Nephron (organoid): ENCODE measurements around the gene MAP3K15.
"Not testable (repeated sequence)": the region's sequence is repeated elsewhere in the genome, so short reads cannot be mapped to it uniquely, and the experiment has no call there.

Source experiments
- H3K27ac Mint-ChIP-seq, 3 experiments: 2 replicates each; pipeline ENCODE4 v1.8.0; 2020; ENCODE audit warnings: mixed read lengths in 3 of 3, mild to moderate bottlenecking in 2 of 3, moderate library complexity in 1 of 3
- H3K27me3 Mint-ChIP-seq: 2 replicates; pipeline ENCODE4 v1.8.0; 2021; ENCODE audit warnings: low read depth, mild to moderate bottlenecking, moderate library complexity, mixed read lengths
- H3K36me3 Mint-ChIP-seq: 2 replicates; pipeline ENCODE4 v1.8.0; 2020; ENCODE audit warnings: low read depth, mixed read lengths
- H3K4me1 Mint-ChIP-seq: 2 replicates; pipeline ENCODE4 v1.8.0; 2020; ENCODE audit warnings: mixed read lengths
- H3K4me3 Mint-ChIP-seq, 3 experiments: 2 replicates each; pipeline ENCODE4 v1.8.0; 2020; ENCODE audit warnings: mild to moderate bottlenecking in 3 of 3, mixed read lengths in 3 of 3, moderate library complexity in 2 of 3
- H3K9me3 Mint-ChIP-seq: 2 replicates; pipeline ENCODE4 v1.8.0; 2020; ENCODE audit warnings: mixed read lengths
- TF ChIP-seq, protein P1 (sequence below), 3 experiments: fragments of 200-600 bp; sonication (generic); IDR thresholded peaks; one replicate each; pipeline ENCODE4 v1.5.0; 2021; ENCODE audit warnings: antibody characterized with exemption in 3 of 3; ENCODE audit not compliant: unreplicated experiment in 3 of 3

The MAP3K15 gene

DNA sequence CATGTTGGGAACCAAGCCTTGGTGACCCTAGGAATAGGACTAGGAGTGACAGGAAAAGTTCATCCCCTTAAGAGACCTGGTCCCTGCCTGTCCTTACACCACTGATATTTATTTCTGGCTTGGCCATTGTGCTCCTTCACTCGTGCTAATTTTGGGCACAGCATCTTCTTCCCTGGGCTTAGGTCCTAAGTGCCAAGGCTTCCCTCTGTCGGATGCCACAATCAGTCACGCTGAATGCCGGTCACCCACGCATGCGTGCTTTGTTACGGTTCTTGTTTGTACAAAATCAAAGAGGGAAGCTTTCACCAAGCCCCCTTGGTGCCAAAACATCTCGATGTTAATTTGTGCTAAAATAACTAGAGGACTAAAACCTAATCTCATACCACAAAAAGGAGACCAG, 17.4 kb upstream of the MAP3K15 start:
- Mint-ChIP-seq H3K4me1 (no peaks in the 10 kb centered on the region), H3K4me3 (no peak overlapping the region)
- TF ChIP-seq, protein P1, sequence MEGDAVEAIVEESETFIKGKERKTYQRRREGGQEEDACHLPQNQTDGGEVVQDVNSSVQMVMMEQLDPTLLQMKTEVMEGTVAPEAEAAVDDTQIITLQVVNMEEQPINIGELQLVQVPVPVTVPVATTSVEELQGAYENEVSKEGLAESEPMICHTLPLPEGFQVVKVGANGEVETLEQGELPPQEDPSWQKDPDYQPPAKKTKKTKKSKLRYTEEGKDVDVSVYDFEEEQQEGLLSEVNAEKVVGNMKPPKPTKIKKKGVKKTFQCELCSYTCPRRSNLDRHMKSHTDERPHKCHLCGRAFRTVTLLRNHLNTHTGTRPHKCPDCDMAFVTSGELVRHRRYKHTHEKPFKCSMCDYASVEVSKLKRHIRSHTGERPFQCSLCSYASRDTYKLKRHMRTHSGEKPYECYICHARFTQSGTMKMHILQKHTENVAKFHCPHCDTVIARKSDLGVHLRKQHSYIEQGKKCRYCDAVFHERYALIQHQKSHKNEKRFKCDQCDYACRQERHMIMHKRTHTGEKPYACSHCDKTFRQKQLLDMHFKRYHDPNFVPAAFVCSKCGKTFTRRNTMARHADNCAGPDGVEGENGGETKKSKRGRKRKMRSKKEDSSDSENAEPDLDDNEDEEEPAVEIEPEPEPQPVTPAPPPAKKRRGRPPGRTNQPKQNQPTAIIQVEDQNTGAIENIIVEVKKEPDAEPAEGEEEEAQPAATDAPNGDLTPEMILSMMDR (IDR thresholded peaks at IDR 0.05; ENCODE audit: unreplicated experiment in 3 of 3), result no peak

DNA sequence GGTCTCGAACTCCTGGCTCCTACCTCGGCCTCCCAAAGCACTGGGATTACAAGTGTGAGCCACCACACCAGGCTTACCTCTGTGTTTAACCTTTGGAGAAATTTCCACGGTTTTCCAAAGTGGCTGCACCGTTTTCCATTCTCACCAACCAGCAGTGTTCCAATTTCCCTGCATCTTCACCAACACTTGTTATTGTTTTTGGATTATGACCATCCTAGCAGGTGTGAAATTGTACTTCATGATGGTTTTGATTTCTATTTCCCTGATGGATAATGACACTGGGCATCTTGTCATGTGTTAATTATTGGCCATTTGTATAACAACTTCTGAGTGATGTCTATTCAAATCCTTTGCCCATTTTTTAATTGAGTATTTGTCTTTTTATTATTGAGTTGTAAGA, 2.7 kb upstream of the MAP3K15 start:
- H3K27me3 Mint-ChIP-seq, result peaks cover 48% of the 10 kb centered on the region
- no peak overlapping the region for H3K27ac Mint-ChIP-seq
- no peaks in the 10 kb centered on the region for H3K4me1 Mint-ChIP-seq
- H3K4me3 Mint-ChIP-seq, result no peak overlapping the region
- peaks cover 34% of the 10 kb centered on the region for H3K9me3 Mint-ChIP-seq
- no peaks in the 10 kb centered on the region for H3K36me3 Mint-ChIP-seq
- TF ChIP-seq, protein P1 (IDR thresholded peaks at IDR 0.05; ENCODE audit: unreplicated experiment in 3 of 3), result no peak

More for the DNA sequence above, 17.4 kb upstream of the MAP3K15 start:
- H3K27me3 Mint-ChIP-seq, result no peaks in the 10 kb centered on the region
- H3K36me3 Mint-ChIP-seq, result peaks cover 4% of the 10 kb centered on the region
- peaks cover 4% of the 10 kb centered on the region for H3K9me3 Mint-ChIP-seq
- no peak overlapping the region for H3K27ac Mint-ChIP-seq

- TF ChIP-seq, protein P1 (IDR thresholded peaks at IDR 0.05; ENCODE audit: unreplicated experiment in 3 of 3), result peak in 2 of 3 experiments; percentile 25 to 33
- no peaks in the 10 kb centered on the region for H3K4me1 Mint-ChIP-seq
- peaks cover 56% of the 10 kb centered on the region for H3K27me3 Mint-ChIP-seq
- H3K27ac Mint-ChIP-seq, result no peak overlapping the region
- no peaks in the 10 kb centered on the region for H3K36me3 Mint-ChIP-seq
- H3K9me3 Mint-ChIP-seq, result peaks cover 32% of the 10 kb centered on the region
- H3K4me3 Mint-ChIP-seq, result peak overlapping the region in 2 of 3 experiments; percentile 44 to 52
These were observed 352 bp upstream of the MAP3K15 start for GRCh38 chrX:19515615-19516105.

DNA sequence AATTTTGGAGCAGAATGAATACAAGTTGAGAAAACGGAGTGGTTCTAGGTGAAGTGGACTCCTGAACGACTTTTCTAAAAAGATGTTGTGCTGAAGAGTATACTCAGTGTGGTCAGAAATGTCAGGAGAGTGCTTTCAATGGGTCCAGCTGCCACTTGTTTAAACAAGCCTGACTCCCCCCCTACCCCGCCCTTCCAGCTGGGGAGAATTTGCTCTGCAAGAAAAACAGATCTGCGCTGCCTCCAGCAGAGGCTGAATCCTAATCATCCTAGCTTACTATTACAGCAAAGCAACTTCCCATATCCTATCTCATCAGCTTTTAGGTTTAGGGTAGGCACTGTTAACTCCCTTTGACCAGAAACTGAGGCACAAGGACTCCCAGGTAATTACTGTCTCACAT, 1.9 kb downstream of the MAP3K15 start:
- Mint-ChIP-seq H3K4me1 (no peaks in the 10 kb centered on the region), H3K36me3 (no peaks in the 10 kb centered on the region), H3K27ac (peak overlapping the region in 1 of 3 experiments; percentile 87), H3K4me3 (peak overlapping the region in 2 of 3 experiments; percentile 62 to 76), H3K27me3 (peaks cover 47% of the 10 kb centered on the region), H3K9me3 (peaks cover 35% of the 10 kb centered on the region)
- TF ChIP-seq, protein P1 (IDR thresholded peaks at IDR 0.05; ENCODE audit: unreplicated experiment in 3 of 3), result no peak

DNA sequence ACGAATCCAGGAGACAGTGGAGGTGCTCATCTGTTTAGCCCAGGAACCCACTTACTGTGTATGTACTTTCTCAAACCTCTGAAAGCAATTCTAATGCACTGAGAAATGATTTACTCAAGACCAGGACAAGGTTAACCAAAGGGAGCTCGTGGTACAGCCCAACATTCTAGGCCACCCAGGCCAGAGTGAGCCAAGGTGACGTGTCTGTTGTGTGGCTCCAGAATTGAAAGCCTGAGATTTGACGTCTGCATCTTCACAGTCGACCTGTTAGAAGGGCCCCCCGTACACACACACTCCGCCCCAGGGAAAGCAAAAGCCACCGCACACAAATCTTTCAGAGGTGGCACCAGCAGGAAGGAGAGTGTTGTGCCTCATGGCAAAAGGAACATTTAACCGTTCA, 2.3 kb downstream of the MAP3K15 start:
- peaks cover 43% of the 10 kb centered on the region for H3K27me3 Mint-ChIP-seq
- no peaks in the 10 kb centered on the region for H3K36me3 Mint-ChIP-seq
- peak overlapping the region in 1 of 3 experiments; percentile 87 for H3K27ac Mint-ChIP-seq
- peak overlapping the region in 1 of 3 experiments; percentile 10 for H3K4me3 Mint-ChIP-seq
- TF ChIP-seq, protein P1 (IDR thresholded peaks at IDR 0.05; ENCODE audit: unreplicated experiment in 3 of 3), result no peak
- no peaks in the 10 kb centered on the region for H3K4me1 Mint-ChIP-seq
- H3K9me3 Mint-ChIP-seq, result peaks cover 35% of the 10 kb centered on the region

DNA sequence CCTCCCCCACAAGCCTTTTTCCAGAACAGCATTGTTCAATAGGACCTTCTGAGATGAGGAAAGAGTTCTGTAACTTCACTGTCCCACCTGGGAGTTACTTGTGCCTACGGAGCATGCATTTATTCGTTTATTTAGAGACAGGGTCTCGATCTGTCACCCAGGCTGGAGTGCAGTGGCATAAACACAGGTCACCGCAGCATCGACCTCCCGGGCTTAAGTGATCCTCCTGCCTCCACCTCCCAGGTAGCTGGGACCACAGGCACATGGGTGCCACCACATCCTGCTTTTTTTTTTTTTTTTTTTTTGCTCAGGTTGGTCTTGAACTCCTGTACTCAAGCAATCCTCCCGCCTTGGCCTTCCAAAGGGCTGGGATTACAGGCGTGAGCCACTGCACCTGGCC, 2.9 kb downstream of the MAP3K15 start:
- no peaks in the 10 kb centered on the region for H3K4me1 Mint-ChIP-seq
- TF ChIP-seq, protein P1 (IDR thresholded peaks at IDR 0.05; ENCODE audit: unreplicated experiment in 3 of 3), result no peak
- no peak overlapping the region for H3K4me3 Mint-ChIP-seq
- peaks cover 32% of the 10 kb centered on the region for H3K9me3 Mint-ChIP-seq
- no peaks in the 10 kb centered on the region for H3K36me3 Mint-ChIP-seq
- peaks cover 38% of the 10 kb centered on the region for H3K27me3 Mint-ChIP-seq
- peak overlapping the region in 1 of 3 experiments; percentile 87 for H3K27ac Mint-ChIP-seq

DNA sequence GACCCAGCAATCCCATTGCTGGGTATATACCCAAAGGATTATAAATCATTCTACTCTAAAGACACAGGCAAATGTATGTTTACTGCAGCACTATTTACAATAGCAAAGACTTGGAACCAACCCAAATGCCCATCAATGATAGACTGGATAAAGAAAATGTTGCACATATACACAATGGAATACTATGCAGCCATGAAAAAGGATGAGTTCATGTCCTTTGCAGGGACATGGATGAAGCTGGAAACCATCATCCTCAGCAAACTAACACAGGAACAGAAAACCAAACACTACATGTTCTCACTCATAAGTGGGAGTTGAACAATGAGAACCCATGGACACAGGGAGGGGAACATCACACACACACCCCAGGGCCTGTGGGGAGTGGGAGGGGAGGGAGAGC, 3.5 kb downstream of the MAP3K15 start:
- H3K4me3 Mint-ChIP-seq, H3K36me3 Mint-ChIP-seq, H3K4me1 Mint-ChIP-seq, H3K27ac Mint-ChIP-seq: not testable (repeated sequence)
- peaks cover 32% of the 10 kb centered on the region for H3K27me3 Mint-ChIP-seq
- peaks cover 30% of the 10 kb centered on the region for H3K9me3 Mint-ChIP-seq
